ENCODE results near the gene SART3. TPM values are rescaled to one million over a fixed set of nuclear protein-coding genes. Genes with fewer than 3 reads are reported as not detected.

Gene SART3
- total and polyA plus RNA-seq, 4 donors = 5.9 to 37.1 (median 23.5) TPM

DNA sequence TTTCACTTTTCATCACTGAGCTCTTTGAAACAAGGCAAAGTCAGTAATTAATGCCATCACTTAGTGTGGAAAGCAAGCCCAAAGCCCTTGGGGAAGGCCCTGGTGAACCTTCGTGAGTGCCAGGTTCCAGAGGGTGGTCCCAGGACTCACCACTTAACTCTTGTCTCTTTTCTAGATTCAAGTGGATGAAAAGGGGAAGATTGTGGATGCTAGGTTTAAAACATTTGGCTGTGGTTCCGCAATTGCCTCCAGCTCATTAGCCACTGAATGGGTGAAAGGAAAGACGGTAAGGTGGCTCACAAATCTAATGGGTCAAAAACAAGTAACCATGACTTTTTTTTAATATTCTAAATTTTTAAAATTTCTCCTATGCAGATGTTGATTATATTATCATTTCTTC is 4.2 kb upstream of the SART3 start:
- Histone ChIP-seq H3K9ac (ENCODE audit: low read depth in 1 of 2, low read length in 2 of 2) (no peak overlapping the region), H3K9me3 (ENCODE audit: control insufficient read depth in 4 of 4, low read length in 3 of 4) (no peaks in the 10 kb centered on the region), H3K27ac (ENCODE audit: low read depth in 1 of 2, low read length in 2 of 2) (no peak overlapping the region), H3K27me3 (ENCODE audit: control insufficient read depth in 4 of 4, insufficient read depth in 4 of 4, low read length in 3 of 4) (no peaks in the 10 kb centered on the region), H3K4me3 (ENCODE audit: low read depth in 1 of 3, low read length in 3 of 3) (no peak overlapping the region), H3K4me1 (ENCODE audit: control insufficient read depth in 4 of 4, insufficient read depth in 4 of 4, low read length in 3 of 4) (peaks cover 2 to 34% (median 24%) of the 10 kb centered on the region in 4 donors), H3K36me3 (ENCODE audit: control insufficient read depth in 4 of 4, insufficient read depth in 3 of 4, low read depth in 1 of 4, low read length in 3 of 4) (peaks cover 0 to 35% (median 27%) of the 10 kb centered on the region in 4 donors)
- TF ChIP-seq, protein P1, sequence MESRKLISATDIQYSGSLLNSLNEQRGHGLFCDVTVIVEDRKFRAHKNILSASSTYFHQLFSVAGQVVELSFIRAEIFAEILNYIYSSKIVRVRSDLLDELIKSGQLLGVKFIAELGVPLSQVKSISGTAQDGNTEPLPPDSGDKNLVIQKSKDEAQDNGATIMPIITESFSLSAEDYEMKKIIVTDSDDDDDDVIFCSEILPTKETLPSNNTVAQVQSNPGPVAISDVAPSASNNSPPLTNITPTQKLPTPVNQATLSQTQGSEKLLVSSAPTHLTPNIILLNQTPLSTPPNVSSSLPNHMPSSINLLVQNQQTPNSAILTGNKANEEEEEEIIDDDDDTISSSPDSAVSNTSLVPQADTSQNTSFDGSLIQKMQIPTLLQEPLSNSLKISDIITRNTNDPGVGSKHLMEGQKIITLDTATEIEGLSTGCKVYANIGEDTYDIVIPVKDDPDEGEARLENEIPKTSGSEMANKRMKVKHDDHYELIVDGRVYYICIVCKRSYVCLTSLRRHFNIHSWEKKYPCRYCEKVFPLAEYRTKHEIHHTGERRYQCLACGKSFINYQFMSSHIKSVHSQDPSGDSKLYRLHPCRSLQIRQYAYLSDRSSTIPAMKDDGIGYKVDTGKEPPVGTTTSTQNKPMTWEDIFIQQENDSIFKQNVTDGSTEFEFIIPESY (IDR thresholded peaks at IDR 0.05) = no peak
- TF ChIP-seq, protein P2, sequence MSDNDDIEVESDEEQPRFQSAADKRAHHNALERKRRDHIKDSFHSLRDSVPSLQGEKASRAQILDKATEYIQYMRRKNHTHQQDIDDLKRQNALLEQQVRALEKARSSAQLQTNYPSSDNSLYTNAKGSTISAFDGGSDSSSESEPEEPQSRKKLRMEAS (IDR thresholded peaks at IDR 0.05) = no peak
- no peak for TF ChIP-seq FOXA2 (IDR thresholded peaks at IDR 0.05)
- TF ChIP-seq, protein P3, sequence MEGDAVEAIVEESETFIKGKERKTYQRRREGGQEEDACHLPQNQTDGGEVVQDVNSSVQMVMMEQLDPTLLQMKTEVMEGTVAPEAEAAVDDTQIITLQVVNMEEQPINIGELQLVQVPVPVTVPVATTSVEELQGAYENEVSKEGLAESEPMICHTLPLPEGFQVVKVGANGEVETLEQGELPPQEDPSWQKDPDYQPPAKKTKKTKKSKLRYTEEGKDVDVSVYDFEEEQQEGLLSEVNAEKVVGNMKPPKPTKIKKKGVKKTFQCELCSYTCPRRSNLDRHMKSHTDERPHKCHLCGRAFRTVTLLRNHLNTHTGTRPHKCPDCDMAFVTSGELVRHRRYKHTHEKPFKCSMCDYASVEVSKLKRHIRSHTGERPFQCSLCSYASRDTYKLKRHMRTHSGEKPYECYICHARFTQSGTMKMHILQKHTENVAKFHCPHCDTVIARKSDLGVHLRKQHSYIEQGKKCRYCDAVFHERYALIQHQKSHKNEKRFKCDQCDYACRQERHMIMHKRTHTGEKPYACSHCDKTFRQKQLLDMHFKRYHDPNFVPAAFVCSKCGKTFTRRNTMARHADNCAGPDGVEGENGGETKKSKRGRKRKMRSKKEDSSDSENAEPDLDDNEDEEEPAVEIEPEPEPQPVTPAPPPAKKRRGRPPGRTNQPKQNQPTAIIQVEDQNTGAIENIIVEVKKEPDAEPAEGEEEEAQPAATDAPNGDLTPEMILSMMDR (IDR thresholded peaks at IDR 0.05; ENCODE audit: low read depth, low read length, missing input control) = no peak
- no peak for TF ChIP-seq JUND (IDR thresholded peaks at IDR 0.05)
- TF ChIP-seq EGR1 (IDR thresholded peaks at IDR 0.05; ENCODE audit: low read depth in 2 of 2) = no peak
- no peak for TF ChIP-seq RXRA (IDR thresholded peaks at IDR 0.05)
- no peak for TF ChIP-seq HNF4A (conservative IDR thresholded peaks at IDR 0.05)
- TF ChIP-seq, protein P4, sequence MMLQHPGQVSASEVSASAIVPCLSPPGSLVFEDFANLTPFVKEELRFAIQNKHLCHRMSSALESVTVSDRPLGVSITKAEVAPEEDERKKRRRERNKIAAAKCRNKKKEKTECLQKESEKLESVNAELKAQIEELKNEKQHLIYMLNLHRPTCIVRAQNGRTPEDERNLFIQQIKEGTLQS (IDR thresholded peaks at IDR 0.05) = no peak
- no peak for TF ChIP-seq TAF1 (conservative IDR thresholded peaks at IDR 0.05)
- no peak for TF ChIP-seq GABPA (IDR thresholded peaks at IDR 0.05 in 1 of 2, conservative IDR thresholded peaks at IDR 0.05 in 1 of 2)
- TF ChIP-seq YY1 (IDR thresholded peaks at IDR 0.05) = no peak
- TF ChIP-seq SP1 (IDR thresholded peaks at IDR 0.05) = no peak
- no peak for TF ChIP-seq HNF4G (IDR thresholded peaks at IDR 0.05)
- TF ChIP-seq NR2F2 (IDR thresholded peaks at IDR 0.05) = no peak
- no peak for TF ChIP-seq FOXA1 (IDR thresholded peaks at IDR 0.05)
- TF ChIP-seq RAD21 (IDR thresholded peaks at IDR 0.05) = no peak
- TF ChIP-seq, protein P5, sequence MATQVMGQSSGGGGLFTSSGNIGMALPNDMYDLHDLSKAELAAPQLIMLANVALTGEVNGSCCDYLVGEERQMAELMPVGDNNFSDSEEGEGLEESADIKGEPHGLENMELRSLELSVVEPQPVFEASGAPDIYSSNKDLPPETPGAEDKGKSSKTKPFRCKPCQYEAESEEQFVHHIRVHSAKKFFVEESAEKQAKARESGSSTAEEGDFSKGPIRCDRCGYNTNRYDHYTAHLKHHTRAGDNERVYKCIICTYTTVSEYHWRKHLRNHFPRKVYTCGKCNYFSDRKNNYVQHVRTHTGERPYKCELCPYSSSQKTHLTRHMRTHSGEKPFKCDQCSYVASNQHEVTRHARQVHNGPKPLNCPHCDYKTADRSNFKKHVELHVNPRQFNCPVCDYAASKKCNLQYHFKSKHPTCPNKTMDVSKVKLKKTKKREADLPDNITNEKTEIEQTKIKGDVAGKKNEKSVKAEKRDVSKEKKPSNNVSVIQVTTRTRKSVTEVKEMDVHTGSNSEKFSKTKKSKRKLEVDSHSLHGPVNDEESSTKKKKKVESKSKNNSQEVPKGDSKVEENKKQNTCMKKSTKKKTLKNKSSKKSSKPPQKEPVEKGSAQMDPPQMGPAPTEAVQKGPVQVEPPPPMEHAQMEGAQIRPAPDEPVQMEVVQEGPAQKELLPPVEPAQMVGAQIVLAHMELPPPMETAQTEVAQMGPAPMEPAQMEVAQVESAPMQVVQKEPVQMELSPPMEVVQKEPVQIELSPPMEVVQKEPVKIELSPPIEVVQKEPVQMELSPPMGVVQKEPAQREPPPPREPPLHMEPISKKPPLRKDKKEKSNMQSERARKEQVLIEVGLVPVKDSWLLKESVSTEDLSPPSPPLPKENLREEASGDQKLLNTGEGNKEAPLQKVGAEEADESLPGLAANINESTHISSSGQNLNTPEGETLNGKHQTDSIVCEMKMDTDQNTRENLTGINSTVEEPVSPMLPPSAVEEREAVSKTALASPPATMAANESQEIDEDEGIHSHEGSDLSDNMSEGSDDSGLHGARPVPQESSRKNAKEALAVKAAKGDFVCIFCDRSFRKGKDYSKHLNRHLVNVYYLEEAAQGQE (IDR thresholded peaks at IDR 0.05) = no peak
- no peak for DNase-seq (ENCODE audit: low spot score)
- 90% methylated on average over 3 of the region's 3 CpGs for WGBS

Data from liver (tissue), 9 donors.